NCI-H1436 treated with DMSO at 0.1 percent for 48 hours (cell line): Measurements from ENCODE around the gene MRC2.
"Not testable (repeated sequence)": the region's sequence is repeated elsewhere in the genome, so short reads cannot be mapped to it uniquely, and the experiment has no call there.

Experiments used
- DNase-seq: peaks from one replicate; lab custom pipeline; 2025; lab: John Stamatoyannopoulos, UW

Gene MRC2

GRCh38 chr17:62681061-62681938 is 53.8 kb downstream of the MRC2 start:
- DNase-seq = no peak

DNA sequence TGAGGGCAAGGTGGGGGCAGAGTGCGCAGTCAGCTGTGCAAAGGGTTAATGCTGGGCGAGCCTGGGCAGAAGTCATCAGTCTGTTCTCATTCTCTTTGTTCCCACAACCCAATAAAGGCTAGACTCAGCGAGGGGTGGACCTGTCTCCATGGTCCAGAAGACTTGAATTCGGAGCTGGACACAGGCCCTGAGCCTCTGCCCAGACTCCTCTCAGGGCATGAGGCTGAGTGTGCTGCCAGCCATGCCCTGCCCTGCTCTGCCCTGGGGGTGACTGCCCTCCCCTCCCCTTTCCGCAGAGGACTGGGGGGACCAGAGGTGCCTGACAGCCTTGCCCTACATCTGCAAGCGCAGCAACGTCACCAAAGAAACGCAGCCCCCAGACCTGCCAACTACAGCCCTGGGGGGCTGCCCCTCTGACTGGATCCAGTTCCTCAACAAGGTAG is 54.5 kb downstream of the MRC2 start:
- no peak for DNase-seq

- DNase-seq = no peak
Observed at GRCh38 chr17:62684179-62684578, 56.7 kb downstream of the MRC2 start.

GRCh38 chr17:62687997-62688396 is 60.5 kb downstream of the MRC2 start:
- DNase-seq = no peak

- no peak for DNase-seq
Observed at GRCh38 chr17:62688398-62689160, 61.1 kb downstream of the MRC2 start.

DNA sequence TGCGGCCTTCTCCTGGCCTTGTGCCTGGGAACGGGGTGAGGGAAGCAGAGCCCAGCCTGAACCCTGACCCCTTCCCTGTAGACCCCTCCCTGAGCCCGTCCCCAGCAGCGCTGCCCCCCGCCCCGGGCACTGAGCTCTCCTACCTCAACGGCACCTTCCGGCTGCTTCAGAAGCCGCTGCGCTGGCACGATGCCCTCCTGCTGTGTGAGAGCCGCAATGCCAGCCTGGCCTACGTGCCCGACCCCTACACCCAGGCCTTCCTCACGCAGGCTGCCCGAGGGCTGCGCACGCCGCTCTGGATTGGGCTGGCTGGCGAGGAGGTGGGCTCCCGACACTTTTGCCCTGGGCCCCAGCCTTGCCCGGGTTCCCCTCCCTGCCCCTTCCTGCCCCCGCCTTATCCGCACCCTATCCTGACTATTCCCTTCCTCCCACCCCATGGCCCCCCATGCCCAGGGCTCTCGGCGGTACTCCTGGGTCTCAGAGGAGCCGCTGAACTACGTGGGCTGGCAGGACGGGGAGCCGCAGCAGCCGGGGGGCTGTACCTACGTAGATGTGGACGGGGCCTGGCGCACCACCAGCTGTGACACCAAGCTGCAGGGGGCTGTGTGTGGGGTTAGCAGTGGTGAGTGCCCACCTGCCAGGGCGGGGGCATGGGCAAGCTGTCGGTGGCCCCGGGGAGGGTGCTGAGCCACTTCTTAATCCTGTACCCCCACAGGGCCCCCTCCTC is 62.1 kb downstream of the MRC2 start:
- no peak for DNase-seq

GRCh38 chr17:62690168-62690897 is 62.9 kb downstream of the MRC2 start:
- no peak for DNase-seq

- not testable (repeated sequence) for DNase-seq
Observed at GRCh38 chr17:62691589-62691915, 64.1 kb downstream of the MRC2 start.

DNA sequence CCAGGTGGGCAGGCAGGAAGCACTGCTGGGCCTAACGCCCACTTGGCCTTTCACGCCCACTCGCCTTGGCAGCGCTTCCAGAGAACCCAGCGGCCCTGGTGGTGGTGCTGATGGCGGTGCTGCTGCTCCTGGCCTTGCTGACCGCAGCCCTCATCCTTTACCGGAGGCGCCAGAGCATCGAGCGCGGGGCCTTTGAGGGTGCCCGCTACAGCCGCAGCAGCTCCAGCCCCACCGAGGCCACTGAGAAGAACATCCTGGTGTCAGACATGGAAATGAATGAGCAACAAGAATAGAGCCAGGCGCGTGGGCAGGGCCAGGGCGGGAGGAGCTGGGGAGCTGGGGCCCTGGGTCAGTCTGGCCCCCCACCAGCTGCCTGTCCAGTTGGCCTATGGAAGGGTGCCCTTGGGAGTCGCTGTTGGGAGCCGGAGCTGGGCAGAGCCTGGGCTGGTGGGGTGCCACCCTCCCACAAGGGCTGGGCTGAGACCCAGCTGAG is 64.7 kb downstream of the MRC2 start:
- DNase-seq = no peak

GRCh38 chr17:62692721-62693431 is 65.4 kb downstream of the MRC2 start:
- no peak for DNase-seq

GRCh38 chr17:62693616-62694409 is 66.3 kb downstream of the MRC2 start:
- no peak for DNase-seq

DNA sequence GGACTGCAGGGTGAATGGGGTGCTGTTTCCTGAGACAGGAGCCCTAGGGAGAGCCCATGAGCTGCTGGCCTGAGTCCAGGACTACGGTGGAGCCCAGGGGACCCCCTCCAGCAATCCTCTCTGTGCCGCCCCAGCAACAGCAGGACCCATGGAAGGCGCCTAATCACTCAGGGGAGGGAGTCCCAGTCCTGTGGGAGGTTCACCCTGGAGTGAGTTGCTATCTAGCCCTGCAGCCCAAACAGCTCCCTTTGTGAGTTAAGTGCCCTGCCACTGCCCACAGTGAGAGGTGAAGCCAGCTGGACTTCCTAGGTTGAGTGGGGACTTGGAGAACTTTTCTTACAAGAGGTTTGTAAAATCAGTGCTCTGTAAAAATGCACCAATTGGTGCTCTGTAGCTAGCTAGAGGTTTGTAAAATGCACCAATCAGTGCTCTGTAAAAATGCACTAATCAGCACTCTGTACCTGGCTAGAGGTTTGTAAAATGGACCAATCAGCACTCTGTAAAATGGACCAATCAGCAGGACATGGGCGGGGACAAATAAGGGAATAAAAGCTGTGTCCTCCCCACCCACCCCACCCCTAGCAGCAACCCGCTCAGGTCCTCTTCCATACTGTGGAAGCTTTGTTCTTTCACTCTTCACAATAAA is 67.7 kb downstream of the MRC2 start:
- DNase-seq = not testable (repeated sequence)

- DNase-seq = no peak
Observed at GRCh38 chr17:62696256-62696655, 68.8 kb downstream of the MRC2 start.

DNA sequence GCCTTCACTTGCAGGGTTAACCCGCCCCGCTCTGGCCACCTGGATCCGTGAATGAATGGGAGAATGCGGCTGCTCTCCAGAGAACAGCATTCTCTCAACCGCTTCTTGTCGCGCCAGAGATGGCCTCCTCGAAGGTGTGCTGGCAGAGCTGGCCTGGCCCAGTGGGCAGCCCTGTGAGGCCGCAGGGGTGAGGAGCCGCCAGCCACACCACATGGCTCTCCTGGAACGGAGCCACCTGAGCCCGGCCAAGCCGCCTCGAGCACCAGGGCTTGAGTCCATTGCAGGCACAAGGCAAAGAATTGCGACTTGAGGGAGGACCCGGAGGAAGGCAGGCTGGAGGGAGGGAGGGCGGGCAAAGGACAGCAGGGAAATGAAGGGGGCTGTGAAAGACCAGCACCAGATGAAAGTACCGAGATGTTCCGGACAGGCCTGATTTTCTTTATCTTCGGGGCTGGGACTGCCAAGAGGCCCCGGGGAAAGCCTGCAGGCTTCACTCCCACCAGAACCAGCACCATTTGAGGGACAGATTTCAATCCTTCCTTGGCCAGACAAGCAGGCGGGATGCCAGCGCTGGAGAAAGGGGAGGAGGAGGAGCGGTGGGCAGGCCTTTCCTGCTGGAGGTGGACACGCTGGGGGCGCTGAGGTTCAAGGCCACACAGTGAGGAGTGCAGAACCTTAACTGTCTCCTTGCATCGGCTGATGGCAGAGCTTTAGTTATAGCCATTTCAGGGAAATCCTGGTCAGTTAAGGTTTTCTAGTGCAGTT is 69.4 kb downstream of the MRC2 start:
- no peak for DNase-seq

DNA sequence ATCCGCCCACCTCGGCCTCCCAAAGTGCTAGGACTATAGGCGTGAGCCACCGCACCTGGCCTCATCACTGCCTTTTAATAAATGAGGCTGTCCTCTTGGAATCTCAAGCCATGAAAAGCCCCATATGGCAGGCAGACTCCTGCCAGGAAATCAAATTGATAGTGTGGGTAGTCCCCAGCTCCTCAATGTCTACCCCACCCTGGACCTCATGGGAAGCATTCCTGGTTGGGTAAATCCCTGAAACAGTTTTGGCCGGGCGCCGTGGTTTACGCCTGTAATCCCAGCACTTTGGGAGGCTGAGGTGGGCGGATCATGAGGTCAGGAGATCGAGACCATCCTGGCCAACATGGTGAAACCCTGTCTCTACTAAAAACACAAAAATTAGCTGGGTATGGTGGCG is 71.0 kb downstream of the MRC2 start:
- DNase-seq = not testable (repeated sequence)

- no peak for DNase-seq
Observed at GRCh38 chr17:62700964-62701705, 73.7 kb downstream of the MRC2 start.

DNA sequence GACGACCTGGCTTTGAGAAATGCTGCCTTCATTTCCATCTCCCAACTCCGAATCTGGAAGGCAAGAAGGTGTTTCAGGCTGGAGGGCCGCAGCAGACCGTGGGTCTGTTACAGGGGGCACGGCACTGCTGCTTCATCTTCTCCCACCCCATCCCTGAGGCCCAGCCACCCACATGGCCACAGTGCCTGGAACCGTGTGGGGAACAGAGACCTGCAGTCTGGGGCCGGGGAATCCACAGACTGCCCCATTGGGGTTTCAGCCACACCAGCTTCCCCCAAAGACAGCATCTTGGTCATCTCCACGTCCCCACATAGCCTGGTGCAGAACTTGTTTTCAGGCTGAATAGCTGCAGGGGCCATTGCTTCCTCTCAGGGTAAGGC is 74.2 kb downstream of the MRC2 start:
- DNase-seq = no peak

DNA sequence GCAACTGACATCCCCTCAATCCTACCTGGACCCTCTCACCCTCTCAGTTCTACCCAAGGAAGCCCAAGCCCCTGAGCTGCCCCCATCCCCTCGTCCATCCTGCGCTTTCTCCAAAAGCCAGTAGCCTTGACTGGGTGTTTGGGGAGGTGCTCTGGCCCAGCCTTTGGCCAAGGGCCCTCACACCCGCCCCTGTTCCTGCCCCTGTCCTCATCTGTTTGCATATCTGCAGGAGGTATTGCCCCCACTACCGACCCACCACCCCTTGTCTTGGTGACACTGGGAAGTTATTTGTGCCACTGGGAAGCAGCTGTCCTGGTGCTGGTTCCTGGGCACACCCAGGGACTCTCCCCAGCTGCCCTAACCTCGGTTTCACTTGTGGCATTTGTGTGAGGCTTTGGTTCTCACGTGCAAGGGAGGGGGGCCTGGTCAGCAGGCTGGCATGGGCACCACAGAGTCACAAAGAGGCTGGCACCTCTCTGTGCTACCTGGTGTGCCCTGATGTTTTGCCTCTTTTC is 75.3 kb downstream of the MRC2 start:
- no peak for DNase-seq
